Liver (tissue), 9 donors: Measurements from ENCODE around the gene NSUN4. TPM values are rescaled to one million over a fixed set of nuclear protein-coding genes. Genes with fewer than 3 reads are reported as not detected.

Experiments
- DNase-seq: peaks from one replicate; pipeline ENCODE4 v3.0.0-alpha.2; 2017; ENCODE audit warnings: low spot score
- H3K27ac ChIP-seq, 2 donors: one replicate each; pipeline ENCODE4 v1.7.0; 2013; ENCODE audit warnings: inconsistent platforms in 2 of 2, low read length in 2 of 2, control low read depth in 1 of 2, low read depth in 1 of 2, mild to moderate bottlenecking in 1 of 2
- H3K27me3 ChIP-seq, 4 donors: one replicate each; pipeline versions ENCODE4 v1.6.1 to v1.7.0; 2013; ENCODE audit warnings: low read length in 3 of 4, inconsistent platforms in 1 of 4, mild to moderate bottlenecking in 1 of 4, moderate library complexity in 1 of 4; ENCODE audit not compliant: control insufficient read depth in 4 of 4, insufficient read depth in 4 of 4
- H3K36me3 ChIP-seq, 4 donors: one replicate each; pipeline versions ENCODE4 v1.6.1 to v1.7.0; 2013; ENCODE audit warnings: low read length in 3 of 4, mild to moderate bottlenecking in 3 of 4, low read depth in 1 of 4, moderate library complexity in 1 of 4; ENCODE audit not compliant: control insufficient read depth in 4 of 4, insufficient read depth in 3 of 4
- H3K4me1 ChIP-seq, 4 donors: one replicate each; pipeline versions ENCODE4 v1.6.1 to v1.7.0; 2013; ENCODE audit warnings: low read length in 3 of 4, mild to moderate bottlenecking in 3 of 4, moderate library complexity in 1 of 4; ENCODE audit not compliant: control insufficient read depth in 4 of 4, insufficient read depth in 4 of 4
- H3K4me3 ChIP-seq, 3 donors: one replicate each; pipeline versions ENCODE4 v1.6.1 to v1.7.0; 2013; ENCODE audit warnings: low read length in 3 of 3, control low read depth in 1 of 3, low read depth in 1 of 3, mild to moderate bottlenecking in 1 of 3
- H3K9ac ChIP-seq, 2 donors: one replicate each; pipeline ENCODE4 v1.7.0; 2013; ENCODE audit warnings: low read length in 2 of 2, mild to moderate bottlenecking in 2 of 2, moderate library complexity in 2 of 2, control low read depth in 1 of 2, low read depth in 1 of 2
- H3K9me3 ChIP-seq, 4 donors: one replicate each; pipeline versions ENCODE4 v1.6.1 to v1.7.0; 2013; ENCODE audit warnings: low read length in 3 of 4; ENCODE audit not compliant: control insufficient read depth in 4 of 4
- CTCF ChIP-seq: fragments of 150-350 bp; IDR thresholded peaks from 2 replicates; pipeline ENCODE4 v1.5.1; 2017; ENCODE audit warnings: improper control_type of control experiment, low read depth, low read length; ENCODE audit not compliant: missing input control
- EGR1 ChIP-seq, 2 donors: IDR thresholded peaks; 2 replicates each; pipeline ENCODE4 v1.6.1; 2016 to 2018; ENCODE audit warnings: antibody characterized with exemption in 2 of 2, low read depth in 2 of 2
- FOXA1 ChIP-seq: IDR thresholded peaks from 2 replicates; pipeline ENCODE4 v1.6.1; 2016; ENCODE audit warnings: antibody characterized with exemption
- FOXA2 ChIP-seq: IDR thresholded peaks from 2 replicates; pipeline ENCODE4 v1.6.1; 2016; ENCODE audit warnings: antibody characterized with exemption
- GABPA ChIP-seq, 2 donors: IDR thresholded peaks in 1 of 2; conservative IDR thresholded peaks in 1 of 2; 2 replicates each; pipeline ENCODE4 v1.6.1; 2016; ENCODE audit warnings: antibody characterized with exemption in 2 of 2, mild to moderate bottlenecking in 1 of 2, moderate library complexity in 1 of 2
- HNF4A ChIP-seq, 2 donors: conservative IDR thresholded peaks; 2 replicates each; pipeline ENCODE4 v1.6.1; 2016; ENCODE audit warnings: antibody characterized with exemption in 2 of 2, mild to moderate bottlenecking in 2 of 2
- HNF4G ChIP-seq: IDR thresholded peaks from 2 replicates; pipeline ENCODE4 v1.6.1; 2016; ENCODE audit warnings: antibody characterized with exemption
- NR2F2 ChIP-seq: IDR thresholded peaks from 2 replicates; pipeline ENCODE4 v1.6.1; 2016; ENCODE audit warnings: antibody characterized with exemption
- RAD21 ChIP-seq, 2 donors: IDR thresholded peaks; 2 replicates each; pipeline ENCODE4 v1.6.1; 2016; ENCODE audit warnings: antibody characterized with exemption in 2 of 2, mild to moderate bottlenecking in 2 of 2
- REST ChIP-seq: IDR thresholded peaks from 2 replicates; pipeline ENCODE4 v1.6.1; 2016; ENCODE audit warnings: antibody characterized with exemption, mild to moderate bottlenecking
- RXRA ChIP-seq, 2 donors: IDR thresholded peaks; 2 replicates each; pipeline ENCODE4 v1.6.1; 2017 to 2018; ENCODE audit warnings: antibody characterized with exemption in 2 of 2, mild to moderate bottlenecking in 1 of 2
- SP1 ChIP-seq: IDR thresholded peaks from 2 replicates; pipeline ENCODE4 v1.6.1; 2018; ENCODE audit warnings: antibody characterized with exemption, mild to moderate bottlenecking
- TAF1 ChIP-seq: conservative IDR thresholded peaks from 2 replicates; pipeline ENCODE4 v1.6.1; 2016; ENCODE audit warnings: antibody characterized with exemption, mild to moderate bottlenecking
- YY1 ChIP-seq: IDR thresholded peaks from 2 replicates; pipeline ENCODE4 v1.6.1; 2016; ENCODE audit warnings: antibody characterized with exemption, mild to moderate bottlenecking
- WGBS: extraction: QIAGEN DNeasy Blood & Tissue Kit; methylation state at CpG from one replicate; pipeline ENCODE4 v1.1.7; 2013; 5-methylcytosine and 5-hydroxymethylcytosine counted together
- polyA plus RNA-seq, 2 donors: library from polyadenylated mRNA; stranded (reverse) in 1 of 2; unstranded in 1 of 2; fragments of 200-250 nt in 1 of 2; fragments of >200 nt in 1 of 2; fragmentation: Nextera tagmentation in 1 of 2; extraction: Ambion mirVana in 1 of 2; gene quantifications; one replicate each; pipeline versions ENCODE4 v1.2.1 to v1.2.3, GENCODE V29; 2013 to 2015
- total RNA-seq, 2 donors: library from RNA; depleted of rRNA; stranded (reverse); fragments of >200 nt; gene quantifications; one replicate each; pipeline ENCODE4 v1.2.3, GENCODE V29; 2014
- TF ChIP-seq, protein P1 (sequence below): IDR thresholded peaks from 2 replicates; pipeline ENCODE4 v1.6.1; 2016; ENCODE audit warnings: antibody characterized with exemption
- TF ChIP-seq, protein P2 (sequence below): IDR thresholded peaks from 2 replicates; pipeline ENCODE4 v1.6.1; 2016; ENCODE audit warnings: antibody characterized with exemption
- donor health status: healthy.
- donor health status: healthy.
- donor health status: healthy.
- donor health status: healthy.
- donor health status: healthy.

The NSUN4 gene
- total and polyA plus RNA-seq, 4 donors: 7.0 to 17.2 (median 12.0) TPM

DNA sequence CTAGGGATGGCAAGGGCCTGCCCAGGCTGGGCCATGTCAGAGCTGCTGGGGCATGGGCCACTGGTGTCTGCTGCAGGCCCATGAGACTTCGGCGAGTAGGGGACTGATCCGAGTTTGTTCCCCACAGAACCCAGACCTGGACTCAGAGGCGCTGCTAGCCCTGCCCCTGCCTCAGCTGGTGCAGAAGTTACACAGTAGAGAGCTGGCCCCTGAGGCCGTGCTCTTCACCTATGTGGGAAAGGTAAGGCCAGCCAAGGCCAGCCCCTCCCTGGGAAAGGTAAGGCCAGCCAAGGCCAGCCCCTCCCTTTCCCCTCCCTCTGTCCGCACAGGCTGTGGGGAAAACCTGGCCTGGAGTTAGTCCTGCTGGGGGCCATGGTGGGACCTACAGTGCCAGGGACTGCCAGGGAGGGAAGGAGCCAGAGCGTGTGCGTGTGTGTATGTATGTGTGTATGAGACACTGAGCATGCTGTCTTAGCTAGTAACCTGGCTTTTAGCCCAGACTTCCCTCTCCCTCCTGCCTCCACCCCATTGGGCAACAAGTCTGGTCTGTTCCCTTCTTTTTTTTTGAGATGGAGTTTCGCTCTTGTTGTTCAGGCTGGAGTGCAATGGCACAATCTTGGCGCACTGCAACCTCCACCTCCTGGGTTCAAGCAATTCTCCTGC is 61.5 kb downstream of the NSUN4 start:
- no peaks in the 10 kb centered on the region for H3K9me3 ChIP-seq
- peaks cover 0 to 2% (median 0%) of the 10 kb centered on the region in 4 donors for H3K36me3 ChIP-seq
- TF ChIP-seq GABPA (IDR thresholded peaks at IDR 0.05 in 1 of 2, conservative IDR thresholded peaks at IDR 0.05 in 1 of 2) (peak in 1 of 2 donors; percentile 42), YY1 (no peak), HNF4G (no peak), EGR1 (IDR thresholded peaks at IDR 0.05; ENCODE audit: low read depth in 2 of 2) (no peak), HNF4A (conservative IDR thresholded peaks at IDR 0.05) (peak; percentile 16 to 65), TAF1 (no peak), FOXA2 (no peak), RXRA (IDR thresholded peaks at IDR 0.05) (peak; percentile 72 to 83), FOXA1 (no peak), NR2F2 (peak; percentile 52), REST (no peak), SP1 (peak; percentile 69), RAD21 (IDR thresholded peaks at IDR 0.05) (no peak), CTCF (no peak)
- TF ChIP-seq, protein P1, sequence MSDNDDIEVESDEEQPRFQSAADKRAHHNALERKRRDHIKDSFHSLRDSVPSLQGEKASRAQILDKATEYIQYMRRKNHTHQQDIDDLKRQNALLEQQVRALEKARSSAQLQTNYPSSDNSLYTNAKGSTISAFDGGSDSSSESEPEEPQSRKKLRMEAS: no peak
- TF ChIP-seq, protein P2, sequence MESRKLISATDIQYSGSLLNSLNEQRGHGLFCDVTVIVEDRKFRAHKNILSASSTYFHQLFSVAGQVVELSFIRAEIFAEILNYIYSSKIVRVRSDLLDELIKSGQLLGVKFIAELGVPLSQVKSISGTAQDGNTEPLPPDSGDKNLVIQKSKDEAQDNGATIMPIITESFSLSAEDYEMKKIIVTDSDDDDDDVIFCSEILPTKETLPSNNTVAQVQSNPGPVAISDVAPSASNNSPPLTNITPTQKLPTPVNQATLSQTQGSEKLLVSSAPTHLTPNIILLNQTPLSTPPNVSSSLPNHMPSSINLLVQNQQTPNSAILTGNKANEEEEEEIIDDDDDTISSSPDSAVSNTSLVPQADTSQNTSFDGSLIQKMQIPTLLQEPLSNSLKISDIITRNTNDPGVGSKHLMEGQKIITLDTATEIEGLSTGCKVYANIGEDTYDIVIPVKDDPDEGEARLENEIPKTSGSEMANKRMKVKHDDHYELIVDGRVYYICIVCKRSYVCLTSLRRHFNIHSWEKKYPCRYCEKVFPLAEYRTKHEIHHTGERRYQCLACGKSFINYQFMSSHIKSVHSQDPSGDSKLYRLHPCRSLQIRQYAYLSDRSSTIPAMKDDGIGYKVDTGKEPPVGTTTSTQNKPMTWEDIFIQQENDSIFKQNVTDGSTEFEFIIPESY: no peak
- H3K27ac ChIP-seq: peak overlapping the region in 1 of 2 donors; percentile 1
- peak; percentile 42 for DNase-seq
- 36% methylated on average over 10 of the region's 10 CpGs for WGBS
- no peak overlapping the region for H3K9ac ChIP-seq
- no peak overlapping the region for H3K4me3 ChIP-seq
- H3K27me3 ChIP-seq: no peaks in the 10 kb centered on the region
- peaks cover 3 to 16% (median 13%) of the 10 kb centered on the region in 4 donors for H3K4me1 ChIP-seq
